GM19467 (cell line): ENCODE results near the gene HIBCH.
A peak's percentile ranks its signal among the peaks of the same experiment; 100 is the strongest.
"Not testable (repeated sequence)": the region's sequence is repeated elsewhere in the genome, so short reads cannot be mapped to it uniquely, and the experiment has no call there.

ENCODE experiments used
- ATAC-seq: cut with Tn5 transposase; IDR thresholded peaks from one replicate; pipeline ENCODE4 v1.9.1; 2021; ENCODE audit warnings: mild to moderate bottlenecking, moderate library complexity; ENCODE audit not compliant: unreplicated experiment

HIBCH gene

DNA sequence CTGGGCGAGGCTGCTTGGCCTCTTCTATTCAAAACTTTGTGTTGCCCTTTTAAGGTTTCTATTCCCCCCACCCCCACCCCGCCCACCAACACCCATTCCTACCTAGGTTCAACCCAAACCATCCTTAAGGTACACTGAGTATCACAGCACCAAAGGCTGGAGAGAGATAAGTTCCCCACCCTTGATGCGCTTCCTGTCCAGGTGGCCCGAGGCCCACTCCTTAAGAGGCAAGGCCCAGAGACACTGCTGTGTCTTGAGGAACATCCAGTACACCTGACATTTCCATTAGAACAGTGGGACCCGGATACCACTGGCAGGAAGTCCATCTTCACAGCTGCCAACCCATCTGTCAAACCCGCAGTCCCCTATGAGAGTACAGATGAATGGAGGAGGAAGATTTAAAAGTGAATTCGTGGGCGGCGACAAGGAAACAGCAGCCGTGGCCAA is 23.5 kb upstream of the HIBCH start:
- ATAC-seq: no peak

DNA sequence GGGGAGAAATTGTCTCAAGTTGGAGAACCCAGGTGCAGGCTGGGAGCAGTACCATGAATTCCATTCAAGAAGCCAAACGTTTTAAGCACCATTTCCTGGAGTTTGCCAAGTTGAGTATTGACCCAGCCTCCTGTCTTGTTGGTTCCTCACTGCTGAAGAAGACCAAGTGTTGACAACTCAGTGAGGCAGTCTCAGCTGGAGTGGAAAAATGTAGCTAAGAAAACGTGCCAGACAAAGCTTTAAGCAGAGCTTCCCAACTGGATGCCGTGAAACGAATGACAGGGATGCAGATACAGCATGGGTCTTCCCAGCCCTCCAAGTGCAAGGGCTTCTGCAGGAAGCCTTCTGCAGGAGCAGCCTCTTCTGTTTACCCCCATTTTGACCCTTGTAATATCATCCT is 23.0 kb upstream of the HIBCH start:
- ATAC-seq: no peak

DNA sequence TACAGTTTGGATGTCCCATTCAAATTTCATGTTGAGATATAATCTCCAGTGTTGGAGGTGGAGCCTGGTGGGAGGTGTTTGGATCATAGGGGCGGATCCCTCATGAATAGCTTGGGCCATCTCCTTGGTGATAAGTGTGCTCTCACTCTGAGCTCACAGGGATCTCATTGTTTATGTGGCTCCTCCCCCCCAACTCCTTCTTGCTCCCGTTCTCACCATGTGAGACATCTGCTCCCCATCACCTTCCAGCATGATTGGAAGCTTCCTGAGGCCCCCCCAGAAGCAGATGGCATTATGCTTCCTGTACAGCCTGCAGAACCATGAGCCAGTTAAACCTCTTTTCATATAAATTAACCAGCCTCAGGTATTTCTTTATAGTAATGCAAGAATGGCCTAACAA is 20.7 kb upstream of the HIBCH start:
- no peak for ATAC-seq

DNA sequence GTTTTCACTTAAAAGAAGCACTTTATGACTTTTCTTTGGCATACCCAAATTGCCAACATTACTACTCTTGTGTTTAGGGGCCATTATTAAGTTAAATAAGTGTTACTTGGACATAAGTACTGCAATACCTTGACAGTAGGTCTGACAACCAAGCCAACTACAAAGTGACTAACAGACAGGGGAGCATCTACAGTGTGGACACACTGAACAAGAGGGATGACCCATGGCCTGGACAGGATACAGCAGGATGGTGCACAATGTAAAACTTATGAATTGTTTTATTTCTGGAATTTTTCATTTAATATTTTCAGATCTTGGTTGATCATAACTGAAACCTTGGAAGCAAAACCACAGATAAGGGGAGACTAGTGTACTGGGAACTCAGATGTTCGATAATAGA is 19.8 kb upstream of the HIBCH start:
- no peak for ATAC-seq

DNA sequence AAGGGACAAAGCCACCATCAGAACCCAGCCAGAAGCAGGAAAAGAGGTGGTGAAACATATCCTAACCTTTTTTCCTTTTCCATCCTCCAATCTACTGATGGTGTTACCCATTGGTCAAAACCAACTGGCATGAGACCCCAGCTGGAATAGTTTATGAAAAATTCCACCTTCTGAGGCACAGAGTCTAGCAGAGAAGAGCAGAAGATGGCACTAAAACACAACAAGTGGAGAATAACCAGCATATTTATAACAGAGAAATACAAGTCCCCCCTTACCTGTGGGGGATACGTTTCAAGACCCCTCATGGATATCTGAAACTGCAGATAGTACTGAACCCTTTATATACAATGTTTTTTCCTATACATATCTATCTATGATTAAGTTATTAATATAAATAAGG is 18.8 kb upstream of the HIBCH start:
- no peak for ATAC-seq

DNA sequence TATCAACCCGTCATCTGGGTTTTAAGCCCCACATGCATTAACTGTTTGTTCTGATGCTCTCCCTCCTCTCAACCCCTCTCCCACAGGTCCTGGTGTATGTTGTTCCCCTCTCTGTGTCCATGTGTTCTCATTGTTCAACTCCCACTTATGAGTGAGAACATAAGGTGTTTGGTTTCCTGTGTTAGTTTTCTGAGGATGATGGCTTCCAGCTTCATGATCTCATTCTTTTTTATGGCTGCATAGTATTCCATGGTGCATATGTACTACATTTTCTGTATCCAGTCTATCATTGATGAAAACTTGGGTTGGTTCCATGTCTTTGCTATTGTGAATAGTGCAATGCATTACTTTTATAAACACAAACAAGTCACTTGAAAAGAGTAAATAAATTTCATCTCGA is 16.8 kb upstream of the HIBCH start:
- no peak for ATAC-seq

DNA sequence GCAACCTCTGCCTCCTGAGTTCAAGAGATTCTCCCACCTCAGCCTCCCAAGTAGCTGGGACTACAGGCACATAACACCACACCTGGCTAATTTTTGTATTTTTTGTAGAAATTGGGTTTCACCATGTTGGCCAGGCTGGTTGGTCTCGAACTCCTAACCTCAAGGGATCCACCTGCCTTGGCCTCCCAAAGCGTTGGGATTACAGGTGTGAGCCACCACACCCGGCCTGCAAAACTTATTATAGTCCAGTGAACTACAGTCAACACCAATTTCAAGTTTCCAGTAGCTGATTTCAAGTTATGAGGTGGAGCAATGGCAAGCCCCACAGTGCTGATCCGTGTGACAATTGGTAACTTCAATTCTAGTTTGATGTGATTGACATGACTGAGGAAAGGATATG is 16.0 kb upstream of the HIBCH start:
- ATAC-seq: not testable (repeated sequence)

DNA sequence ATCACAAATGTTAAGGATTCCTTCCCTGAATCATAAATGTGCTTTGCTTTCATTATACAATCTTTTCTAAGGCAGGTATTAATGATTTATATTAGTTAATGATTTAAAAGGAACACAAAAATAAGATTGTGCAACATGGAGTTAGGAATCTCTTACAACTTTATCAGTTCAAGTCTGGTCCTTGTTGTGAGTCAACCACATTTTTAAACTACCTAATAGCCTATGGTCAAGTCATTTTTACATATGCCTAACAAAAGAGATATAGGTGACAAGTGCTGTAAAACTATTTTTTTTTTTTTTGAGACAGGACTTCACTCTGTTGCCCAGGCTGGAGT is 15.6 kb upstream of the HIBCH start:
- no peak for ATAC-seq

DNA sequence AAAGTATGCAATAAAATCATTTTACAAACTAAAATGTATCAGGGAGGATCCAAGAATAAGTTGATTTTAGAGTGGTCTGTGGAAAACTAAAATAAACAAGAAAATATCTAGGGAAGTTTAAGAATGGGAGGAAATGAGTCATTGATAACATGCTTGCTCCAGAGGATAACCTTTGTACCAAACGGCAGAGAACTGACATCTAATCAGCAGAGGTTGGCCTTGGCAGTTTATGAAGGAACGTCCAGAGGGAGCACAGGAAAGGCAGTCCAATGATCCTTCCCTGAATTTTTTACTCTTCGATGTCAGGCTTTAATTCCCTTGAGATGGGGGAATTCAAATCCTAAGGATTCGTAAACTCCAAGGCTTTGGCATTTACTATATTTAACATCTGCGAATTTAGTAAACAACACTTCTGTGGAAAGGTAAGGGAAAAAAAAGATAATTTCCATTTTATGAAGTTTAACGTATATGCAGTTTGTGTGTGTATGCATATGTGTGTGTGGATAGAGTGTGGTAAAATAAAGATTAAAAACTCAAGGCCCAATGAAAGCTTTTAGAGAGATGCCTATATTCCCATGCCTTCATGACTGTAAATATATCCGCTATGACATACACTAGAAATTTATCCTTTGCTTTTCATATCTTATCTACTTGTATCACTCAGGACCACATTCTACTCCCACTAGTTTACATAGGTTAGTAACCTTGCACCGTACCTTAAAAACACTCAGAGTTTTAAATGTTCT is 15.0 kb upstream of the HIBCH start:
- no peak for ATAC-seq

DNA sequence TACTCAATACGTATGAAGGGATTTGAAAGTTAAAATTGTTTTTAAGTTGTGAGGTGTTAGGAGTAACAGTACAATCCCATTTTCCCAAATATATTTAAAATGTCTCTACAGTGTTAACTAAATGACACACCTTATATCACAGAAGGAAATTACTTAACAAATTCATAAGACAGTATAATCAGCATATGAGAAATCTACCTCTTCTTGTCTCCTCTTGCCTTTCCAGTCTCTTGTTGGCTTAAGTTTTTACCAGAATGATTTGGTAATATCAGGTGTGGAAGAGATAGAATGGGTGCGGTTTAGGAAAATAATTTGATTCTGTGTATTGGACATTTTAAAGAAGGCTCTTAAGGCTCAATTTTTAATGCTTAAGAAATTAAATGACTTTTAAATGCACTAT is 14.3 kb upstream of the HIBCH start:
- ATAC-seq: no peak

DNA sequence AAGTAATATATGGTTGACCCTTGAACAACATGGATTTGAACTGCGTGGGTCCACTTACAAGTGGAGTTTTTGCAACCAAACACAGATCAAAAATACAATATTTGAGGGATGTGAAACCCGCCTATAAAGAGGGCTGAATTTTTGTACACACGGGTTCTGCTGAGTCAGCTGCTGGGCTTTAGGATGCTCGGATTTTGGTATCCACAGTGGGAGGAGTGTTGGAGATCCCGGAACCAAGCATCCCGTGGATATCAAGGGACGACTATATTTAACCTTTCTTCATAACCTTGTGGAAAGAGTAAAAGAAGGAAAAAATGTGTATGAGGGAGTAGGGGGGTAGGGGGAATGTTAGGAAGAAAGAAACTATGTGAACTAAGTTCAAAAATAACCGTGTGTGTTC is 13.8 kb upstream of the HIBCH start:
- no peak for ATAC-seq

DNA sequence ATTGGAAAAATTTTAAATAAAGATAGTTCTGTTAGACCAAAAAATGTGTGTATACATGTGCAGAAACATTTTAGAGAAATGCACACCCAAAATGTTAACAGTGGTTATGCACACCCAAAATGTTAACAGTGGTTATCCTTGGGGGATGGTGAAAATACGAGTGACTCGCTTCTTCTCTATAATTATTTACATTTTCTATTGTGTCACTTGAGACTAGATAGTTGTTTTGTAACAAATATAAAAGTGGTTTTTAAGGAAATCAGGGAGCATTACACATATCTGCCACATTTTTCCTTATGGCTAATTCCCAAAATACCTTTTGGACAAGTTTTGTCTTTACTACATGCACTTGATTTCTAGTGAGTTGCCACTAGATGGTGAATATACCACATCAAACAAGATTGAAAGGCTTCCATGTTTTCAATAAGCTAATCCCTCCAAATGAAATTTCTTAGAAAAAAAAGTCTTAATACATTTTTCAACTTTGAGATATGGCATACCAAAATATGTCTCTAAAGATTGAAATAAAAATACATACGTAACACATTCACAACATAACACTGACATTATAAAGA is 9.0 kb upstream of the HIBCH start:
- ATAC-seq: no peak

DNA sequence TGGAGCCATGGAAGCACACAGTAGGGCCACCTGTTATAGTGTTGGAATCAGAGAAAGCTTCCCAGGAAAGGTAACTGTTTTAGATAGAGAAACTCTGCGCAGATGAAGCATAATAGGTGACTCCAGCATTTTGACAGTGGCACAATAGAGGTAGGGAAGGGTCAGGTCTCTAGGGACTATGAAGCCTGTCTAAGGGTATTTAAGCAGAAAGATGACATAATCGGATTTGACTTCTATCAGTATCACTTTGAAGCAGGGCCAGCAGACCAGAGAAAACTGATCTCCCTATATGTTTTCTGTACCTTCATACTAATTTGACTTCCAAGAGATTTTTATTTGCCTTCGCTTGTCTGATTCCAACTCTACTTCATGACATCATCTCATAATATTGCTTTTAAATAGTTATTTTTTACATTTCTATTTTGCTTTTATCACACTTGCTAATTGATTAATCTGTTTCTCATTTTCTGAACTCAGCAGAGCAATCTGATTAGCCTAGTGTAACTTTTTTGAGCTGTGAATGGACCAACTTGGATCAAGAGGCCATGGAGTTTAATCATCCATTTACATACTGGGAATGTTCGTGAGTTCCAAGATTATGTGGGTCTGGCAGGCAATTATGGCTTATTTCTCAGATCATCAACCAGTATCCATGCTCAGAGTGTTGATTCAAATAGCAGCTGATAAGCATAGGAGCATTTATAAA is 8.4 kb upstream of the HIBCH start:
- ATAC-seq: no peak

DNA sequence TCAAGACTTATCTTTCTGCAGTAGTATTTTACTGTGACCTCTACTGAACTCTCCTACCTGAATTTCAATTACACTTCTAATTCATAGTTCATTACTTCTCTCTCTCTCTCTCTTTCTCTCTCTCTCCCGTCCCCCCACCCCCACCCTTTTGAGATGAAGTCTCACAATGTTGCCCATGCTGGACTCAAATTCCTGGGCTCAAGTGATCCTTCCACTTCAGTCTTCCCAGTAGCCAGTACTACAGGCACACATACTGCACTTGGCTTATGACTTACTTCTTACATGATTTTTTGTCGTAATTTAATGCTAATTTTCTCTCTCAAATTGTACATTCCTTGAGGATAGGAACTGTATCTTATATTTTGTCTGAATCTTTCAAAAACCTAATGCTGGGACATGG is 6.0 kb upstream of the HIBCH start:
- ATAC-seq: no peak

DNA sequence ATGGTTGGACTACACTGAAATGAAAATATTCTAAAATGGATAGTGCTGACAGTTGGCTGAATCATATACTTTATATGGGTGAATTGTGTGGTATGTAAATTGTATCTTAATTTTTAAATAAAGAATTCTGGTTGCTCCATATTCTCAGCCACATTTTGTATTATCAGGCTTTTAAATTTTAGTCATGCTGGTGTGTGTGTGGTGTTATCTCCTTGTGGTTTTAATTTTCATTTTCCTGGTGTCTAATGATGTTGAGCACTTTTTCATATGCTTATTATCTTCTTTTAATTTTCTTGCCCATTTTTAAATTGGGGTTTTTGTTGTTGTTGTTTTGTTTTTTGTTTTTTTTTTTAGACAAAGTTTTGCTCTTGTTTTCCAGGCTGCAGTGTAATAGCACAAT is 3.8 kb upstream of the HIBCH start:
- ATAC-seq: no peak

DNA sequence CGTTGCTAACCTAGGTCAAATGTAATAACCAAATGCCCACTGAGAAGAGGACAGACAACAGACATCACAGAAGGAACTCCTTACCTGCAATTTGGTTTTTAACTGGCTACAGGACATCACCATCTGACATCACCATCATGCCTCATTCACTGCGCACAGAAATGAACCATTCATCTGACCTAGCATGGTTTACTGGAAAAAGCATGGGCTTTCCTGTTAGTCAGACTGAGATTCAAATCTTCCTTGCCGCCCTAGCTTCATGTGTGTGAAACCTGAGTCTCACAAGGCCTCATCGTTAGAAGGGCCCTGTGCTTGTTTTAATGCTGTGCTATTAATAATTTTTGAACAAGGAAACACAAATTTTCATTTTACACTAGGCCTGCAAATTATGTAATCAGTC is 1.1 kb upstream of the HIBCH start:
- no peak for ATAC-seq

DNA sequence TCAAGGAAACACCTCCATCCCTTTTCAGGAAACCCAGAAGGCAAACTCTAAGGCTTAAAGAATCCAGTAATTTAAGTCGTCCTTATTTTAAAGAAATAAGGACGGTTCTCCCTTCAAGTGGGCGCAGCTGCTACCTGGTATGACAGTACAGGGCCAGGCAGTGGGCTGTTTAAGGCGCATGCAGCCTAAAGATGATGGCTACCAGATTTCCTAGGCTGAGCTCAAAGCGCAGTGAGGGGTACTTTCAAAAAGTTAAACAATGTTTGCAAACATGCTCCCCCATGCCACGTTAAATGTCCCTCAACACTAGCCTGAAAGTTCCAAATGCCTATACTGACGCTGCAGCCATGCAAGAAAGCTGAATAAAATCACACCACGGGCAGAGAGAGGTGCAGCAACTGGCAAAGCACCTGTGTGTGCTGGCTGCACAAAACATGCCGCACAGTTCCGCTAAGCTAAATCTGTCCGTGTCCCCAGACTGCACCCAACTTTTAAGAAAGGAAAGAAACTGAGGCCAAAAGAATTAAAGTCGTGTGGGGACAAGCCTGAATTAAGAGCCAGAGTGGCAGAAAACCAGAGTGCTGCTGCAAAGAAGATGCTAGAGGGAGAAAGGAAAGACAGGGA is 583 bp downstream of the HIBCH start:
- ATAC-seq: peak; percentile 31

DNA sequence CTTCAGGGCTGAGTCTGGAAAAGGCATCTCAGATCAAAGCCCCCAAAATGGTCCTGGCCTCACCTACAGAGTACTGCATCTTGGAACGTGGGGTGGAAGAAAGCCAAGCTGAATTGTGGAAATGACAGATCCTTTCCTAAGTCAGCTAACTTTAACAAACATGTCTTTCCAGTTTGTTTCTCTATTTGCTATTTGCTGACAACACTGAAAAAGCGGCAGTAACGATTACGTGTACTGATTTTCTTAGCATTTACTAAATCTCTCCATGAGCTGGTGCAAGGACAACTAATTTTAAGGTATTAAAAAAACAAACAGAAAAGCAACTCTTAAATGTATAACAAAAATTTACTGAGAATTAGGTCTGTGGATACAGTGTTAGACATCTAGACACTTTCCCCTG is 1.1 kb downstream of the HIBCH start:
- no peak for ATAC-seq

DNA sequence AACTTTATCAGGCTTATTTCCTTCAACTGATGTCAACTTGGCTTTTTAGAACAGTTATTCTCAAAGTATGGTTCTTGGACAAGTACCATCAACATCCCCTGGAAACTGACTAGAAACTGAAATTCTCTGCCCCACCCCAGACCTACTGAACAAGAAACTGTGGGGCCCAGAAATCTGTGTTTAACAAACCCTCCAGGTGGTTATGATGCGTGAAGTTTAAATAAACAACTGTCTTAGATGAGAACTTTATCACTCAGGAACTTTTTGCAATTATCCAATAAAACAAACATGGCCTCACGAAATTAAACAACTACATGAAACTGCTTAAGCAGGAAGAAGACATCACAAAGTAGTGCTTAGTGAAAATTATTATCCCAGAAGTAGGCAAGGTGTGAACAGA is 4.4 kb downstream of the HIBCH start:
- ATAC-seq: no peak

DNA sequence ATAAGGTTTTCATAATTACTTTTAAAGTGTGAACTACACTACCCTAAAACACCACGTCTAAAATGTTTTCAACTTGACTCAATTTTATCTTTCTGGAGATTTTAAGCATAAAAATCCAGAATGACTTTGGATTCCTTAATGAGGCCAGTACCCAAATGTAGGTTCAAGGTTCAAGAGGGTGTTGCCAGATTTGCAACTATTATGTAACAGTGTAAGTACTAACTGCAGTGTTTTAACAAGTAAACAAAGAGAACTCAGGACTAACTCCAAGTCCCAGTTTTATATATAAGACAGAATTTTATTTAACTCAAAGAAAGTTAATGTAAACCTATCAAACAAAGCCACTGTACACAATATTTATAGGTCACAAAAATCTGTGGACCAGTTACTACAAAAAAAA is 5.7 kb downstream of the HIBCH start:
- ATAC-seq: no peak

DNA sequence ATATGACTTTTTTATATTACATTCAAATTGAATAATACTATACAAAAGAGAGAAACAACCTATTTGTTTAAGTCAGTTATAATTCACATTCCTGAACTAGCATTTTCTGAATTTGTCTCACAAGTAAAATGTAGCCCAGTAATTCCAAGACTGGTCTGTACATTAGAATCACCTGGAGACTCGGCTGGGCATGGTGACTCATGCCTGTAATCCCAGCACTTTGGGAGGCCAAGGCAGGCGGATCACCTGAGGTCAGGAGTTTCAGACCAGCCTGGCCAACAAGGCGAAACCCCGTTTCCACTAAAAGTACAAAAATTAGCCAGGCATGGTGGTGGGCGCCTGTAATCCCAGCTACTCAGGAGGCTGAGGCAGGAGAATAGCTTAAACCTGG is 7.0 kb downstream of the HIBCH start:
- ATAC-seq: not testable (repeated sequence)
